Upper lobe of left lung (tissue), 6 donors: Measurements from ENCODE around the gene TNFRSF18. TPM values are rescaled to one million over a fixed set of nuclear protein-coding genes. Genes with fewer than 3 reads are reported as not detected.

Experiments
- ATAC-seq, 2 donors: fragments of 200-7000 bp; cut with Tn5 transposase; one replicate each; pipeline ENCODE4 v1.9.1; 2022; ENCODE audit warnings: mild to moderate bottlenecking in 2 of 2, moderate library complexity in 2 of 2; ENCODE audit not compliant: low FRiP score in 2 of 2
- DNase-seq, 2 donors: peaks; one replicate each; pipeline ENCODE4 v3.0.0-alpha.2; 2019 to 2020
- H3K27ac ChIP-seq, 4 donors: fragments of 200-600 bp; sonication (generic); one replicate each; pipeline ENCODE4 v1.5.1; 2016 to 2019
- H3K27me3 ChIP-seq, 4 donors: fragments of 200-600 bp; sonication (generic); one replicate each; pipeline ENCODE4 v1.5.1; 2017 to 2019
- H3K36me3 ChIP-seq, 4 donors: fragments of 200-600 bp; sonication (generic); one replicate each; pipeline ENCODE4 v1.5.1; 2016 to 2019
- H3K4me1 ChIP-seq, 4 donors: fragments of 200-600 bp; sonication (generic); one replicate each; pipeline ENCODE4 v1.5.1; 2018 to 2019
- H3K4me3 ChIP-seq, 4 donors: fragments of 200-600 bp; sonication (generic); one replicate each; pipeline ENCODE4 v1.5.1; 2017 to 2019; ENCODE audit warnings: mild to moderate bottlenecking in 2 of 4, moderate library complexity in 1 of 4
- H3K9me3 ChIP-seq, 4 donors: fragments of 200-600 bp; sonication (generic); one replicate each; pipeline ENCODE4 v1.5.1; 2018 to 2019
- CTCF ChIP-seq, 6 experiments: fragments of 450-650 bp in 4 of 6; fragments of 200-600 bp in 2 of 6; sonication (generic) in 2 of 6; IDR thresholded peaks; one replicate each; pipeline ENCODE4 v1.5.1; 2016 to 2019; ENCODE audit warnings: antibody characterized with exemption in 6 of 6
- EP300 ChIP-seq, 4 donors: sonication (generic); formaldehyde crosslinking; IDR thresholded peaks; one replicate each; pipeline ENCODE4 v1.5.1; 2017; ENCODE audit warnings: antibody characterized with exemption in 4 of 4, control low read depth in 2 of 4
- POLR2A ChIP-seq, 4 donors: fragments of 450-650 bp; IDR thresholded peaks; one replicate each; pipeline ENCODE4 v1.5.1; 2016 to 2017; ENCODE audit warnings: antibody characterized with exemption in 4 of 4, mild to moderate bottlenecking in 2 of 4
- POLR2AphosphoS5 ChIP-seq, 2 donors: sonication (generic); formaldehyde crosslinking; IDR thresholded peaks; one replicate each; pipeline ENCODE4 v1.5.1; 2017; ENCODE audit warnings: antibody characterized with exemption in 2 of 2
- WGBS, 2 donors: methylation state at CpG; one replicate each; pipeline ENCODE4 v1.1.5; 2017 to 2018; 5-methylcytosine and 5-hydroxymethylcytosine counted together
- total RNA-seq, 6 donors: library from RNA; depleted of rRNA in 4 of 6; stranded (reverse); fragments of >200 nt in 4 of 6; gene quantifications; one replicate each; pipeline versions ENCODE4 v1.1.0 to v1.2.1, GENCODE V29; 2016 to 2021
- donor health status: DM: no; HTN: no; CAD: no; lungs with moderate emphysema.
- donor health status: DM: no; HTN: yes; CAD: no; lungs with severe emphysema.

TNFRSF18 gene
- total RNA-seq, 6 donors from 2014 or later: 0.89 to 3.4 (median 2.1) TPM; not detected in 1

DNA sequence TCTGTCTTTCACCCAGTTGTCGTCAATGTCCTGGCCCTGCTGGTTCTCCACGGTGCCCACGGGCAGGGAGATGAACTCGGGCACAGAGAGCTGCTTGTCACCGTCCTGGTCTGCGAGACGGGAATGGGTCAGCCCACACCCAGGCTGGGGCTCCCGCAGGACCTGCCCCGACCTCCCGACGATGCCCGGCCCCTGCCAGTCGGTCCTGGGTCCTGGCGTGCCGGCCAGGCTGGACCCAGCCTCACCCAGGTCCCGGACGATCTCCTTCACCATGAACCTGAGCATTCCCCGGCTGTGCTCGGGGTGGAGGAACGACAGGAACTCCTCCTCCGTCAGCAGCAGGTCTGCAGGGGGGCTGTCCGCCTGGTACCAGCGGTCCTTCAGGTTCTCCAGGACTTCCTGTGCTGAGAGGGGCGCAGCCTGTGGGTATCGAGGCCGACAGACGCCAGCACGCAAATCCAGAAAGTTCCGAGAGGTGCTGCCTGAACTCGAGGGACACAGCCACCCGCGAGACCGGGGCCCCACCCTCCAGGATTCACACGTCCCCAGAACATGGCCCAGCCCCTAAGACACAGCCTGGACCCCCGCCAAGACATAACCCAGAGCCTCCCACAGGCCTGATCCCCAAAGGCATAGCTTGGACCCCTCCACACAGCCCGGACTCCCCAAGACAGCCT is 12.3 kb upstream of the TNFRSF18 start:
- H3K9me3 ChIP-seq: no peaks in the 10 kb centered on the region
- TF ChIP-seq EP300 (IDR thresholded peaks at IDR 0.05) (no peak), CTCF (IDR thresholded peaks at IDR 0.05) (no peak), POLR2A (IDR thresholded peaks at IDR 0.05) (no peak), POLR2AphosphoS5 (IDR thresholded peaks at IDR 0.05) (no peak)
- no peak overlapping the region for H3K27ac ChIP-seq
- peak in 1 of 2 donors; percentile 79 for DNase-seq
- H3K4me3 ChIP-seq: no peak overlapping the region
- H3K27me3 ChIP-seq: no peaks in the 10 kb centered on the region
- ATAC-seq: no peak
- peaks cover 33 to 79% (median 69%) of the 10 kb centered on the region in 4 donors for H3K36me3 ChIP-seq
- WGBS, 2 donors: 96 to 100% methylated on average over 2 to 35 of the region's 36 CpGs
- peaks cover 12 to 20% (median 17%) of the 10 kb centered on the region in 4 donors for H3K4me1 ChIP-seq

DNA sequence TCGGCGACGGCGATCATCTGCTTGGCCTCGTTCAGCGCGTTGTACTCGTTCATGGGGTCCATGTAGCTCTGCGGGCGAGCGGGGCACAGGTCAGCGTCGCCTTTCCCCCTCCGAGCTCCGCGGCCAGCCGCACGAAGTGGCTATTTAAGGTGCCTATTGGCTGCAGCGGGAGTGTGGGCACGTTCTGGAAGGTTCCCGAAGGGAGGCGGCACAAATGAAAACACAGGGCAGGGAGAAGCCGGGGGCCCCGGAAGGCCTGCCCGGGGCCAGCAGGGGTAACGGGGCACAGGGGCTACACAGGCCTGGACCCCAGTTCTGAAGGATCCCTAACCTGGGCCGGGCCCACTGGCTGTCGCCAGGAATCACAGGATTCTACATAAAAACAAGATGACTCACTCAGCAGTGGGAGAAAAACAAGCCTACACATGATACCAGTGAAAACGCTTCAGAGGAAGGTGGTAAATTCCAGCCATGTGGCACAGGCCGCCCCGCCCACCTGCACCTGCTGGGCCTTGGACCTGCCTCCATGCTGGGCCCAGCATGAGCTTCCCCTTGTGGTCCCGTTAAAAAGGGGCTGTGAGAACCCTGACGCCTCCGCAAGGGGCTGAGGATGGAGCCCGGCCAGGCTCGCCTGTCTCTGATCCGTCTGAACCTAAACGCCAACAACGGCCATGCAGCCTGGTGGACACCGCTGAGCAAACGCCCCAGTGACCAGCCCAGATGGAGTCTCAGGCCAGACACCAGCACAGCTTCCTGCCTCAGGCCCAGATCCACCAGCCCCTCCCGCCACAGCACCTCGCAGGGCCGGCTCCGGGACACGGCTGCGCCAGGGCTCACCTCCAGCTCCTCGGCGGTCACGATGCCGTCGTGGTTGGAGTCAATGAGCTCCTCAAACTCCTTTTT is 11.5 kb upstream of the TNFRSF18 start:
- ATAC-seq (no peak), DNase-seq (peak in 1 of 2 donors; percentile 84)
- 93 to 95% methylated on average over 37 to 52 of the region's 52 CpGs for WGBS, 2 donors
- Histone ChIP-seq H3K36me3 (peaks cover 29 to 71% (median 61%) of the 10 kb centered on the region in 4 donors), H3K9me3 (no peaks in the 10 kb centered on the region), H3K4me1 (peaks cover 20 to 28% (median 25%) of the 10 kb centered on the region in 4 donors), H3K27me3 (no peaks in the 10 kb centered on the region), H3K27ac (no peak overlapping the region), H3K4me3 (no peak overlapping the region)
- TF ChIP-seq CTCF (IDR thresholded peaks at IDR 0.05) (no peak), POLR2AphosphoS5 (IDR thresholded peaks at IDR 0.05) (no peak), EP300 (IDR thresholded peaks at IDR 0.05) (no peak), POLR2A (IDR thresholded peaks at IDR 0.05) (no peak)

DNA sequence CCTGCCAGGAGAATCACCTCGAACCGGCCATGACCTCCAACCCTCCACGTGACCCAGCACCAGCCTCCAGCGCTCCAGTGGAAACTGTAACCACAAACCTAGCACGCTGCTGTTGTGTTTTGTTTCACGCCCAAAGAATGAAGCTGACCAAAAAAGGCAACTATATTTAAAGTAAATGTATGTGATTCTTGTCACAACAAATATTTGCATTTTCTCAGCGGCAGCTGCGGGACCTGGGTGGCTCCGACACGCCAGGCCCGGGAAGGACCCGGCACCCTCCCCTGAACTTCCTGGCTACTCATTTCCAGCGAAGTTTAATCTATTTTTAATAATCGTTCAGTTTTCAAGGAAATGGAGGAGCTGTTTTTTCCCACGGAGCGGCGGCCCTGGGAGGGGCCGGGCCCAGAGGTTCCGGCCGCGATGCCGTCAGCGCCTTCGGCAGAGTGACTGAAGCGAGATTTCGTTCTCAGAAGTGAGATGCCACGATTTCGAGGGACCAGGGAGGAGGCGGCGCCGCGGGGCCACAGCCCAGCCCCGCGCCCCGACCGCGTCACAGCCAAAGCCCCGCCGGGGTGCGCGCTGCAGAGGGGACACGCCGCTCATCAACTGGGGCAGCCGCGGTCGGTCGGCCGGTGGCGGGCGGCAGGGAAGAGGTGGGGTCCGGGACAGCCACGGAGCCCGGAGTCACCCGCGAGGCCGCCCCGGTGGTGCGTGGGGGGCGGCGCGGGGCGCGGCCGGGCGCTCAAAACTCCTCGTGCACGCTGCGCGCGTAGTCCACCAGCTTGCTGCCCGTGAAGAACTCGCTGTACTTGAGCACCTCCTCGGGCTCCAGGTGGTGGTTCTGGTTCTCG is 10.6 kb upstream of the TNFRSF18 start:
- DNase-seq (peak in 1 of 2 donors; percentile 85), ATAC-seq (no peak)
- Histone ChIP-seq H3K36me3 (peaks cover 20 to 62% (median 52%) of the 10 kb centered on the region in 4 donors), H3K27ac (no peak overlapping the region), H3K4me1 (peaks cover 20 to 35% (median 30%) of the 10 kb centered on the region in 4 donors), H3K27me3 (no peaks in the 10 kb centered on the region), H3K9me3 (no peaks in the 10 kb centered on the region), H3K4me3 (no peak overlapping the region)
- WGBS, 2 donors: 92 to 93% methylated on average over 57 to 67 of the region's 74 CpGs
- no peak for TF ChIP-seq POLR2A (IDR thresholded peaks at IDR 0.05)

DNA sequence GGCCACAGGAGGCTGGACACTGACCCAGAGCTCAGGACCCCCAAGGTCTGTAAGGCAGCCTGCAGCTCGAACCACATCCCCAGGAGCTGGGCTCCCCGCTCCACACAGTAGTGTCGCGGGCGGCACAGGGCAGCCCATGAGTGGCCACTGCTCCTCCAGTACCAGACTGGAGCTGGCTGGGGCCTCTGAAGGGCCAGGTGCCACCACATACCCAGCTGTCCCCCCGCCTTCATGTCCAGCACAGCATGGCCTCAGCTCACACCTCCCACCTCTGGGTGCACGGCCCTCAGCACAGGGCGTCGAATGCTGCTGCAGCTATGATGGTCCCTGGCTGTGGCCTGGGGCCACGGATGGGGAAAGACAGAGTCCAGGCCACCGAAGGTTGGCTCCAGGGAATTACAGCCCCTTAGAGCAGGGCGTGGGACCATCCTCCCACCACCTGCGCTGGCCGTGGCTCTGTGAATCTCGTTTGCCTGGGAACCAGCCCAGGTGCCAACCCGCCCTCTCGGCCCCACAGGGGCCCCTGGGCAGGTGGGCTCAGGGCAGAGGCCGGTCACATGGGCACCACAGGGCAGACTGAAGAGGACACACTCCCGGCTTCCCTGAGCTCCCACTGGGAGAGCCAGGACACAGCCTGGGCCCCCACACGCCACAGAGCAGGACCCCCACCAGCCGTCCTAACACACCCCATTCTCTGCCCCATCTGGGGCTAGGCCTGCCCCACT is 9.7 kb upstream of the TNFRSF18 start:
- Histone ChIP-seq H3K27me3 (no peaks in the 10 kb centered on the region), H3K4me1 (peaks cover 20 to 44% (median 35%) of the 10 kb centered on the region in 4 donors), H3K36me3 (peaks cover 16 to 53% (median 43%) of the 10 kb centered on the region in 4 donors), H3K4me3 (no peak overlapping the region), H3K9me3 (no peaks in the 10 kb centered on the region), H3K27ac (peak overlapping the region in 1 of 4 donors; percentile 7)
- DNase-seq: peak in 1 of 2 donors; percentile 74
- no peak for ATAC-seq
- WGBS, 2 donors: 91 to 95% methylated on average over 13 to 21 of the region's 21 CpGs
- no peak for TF ChIP-seq POLR2A (IDR thresholded peaks at IDR 0.05)
- TF ChIP-seq CTCF (IDR thresholded peaks at IDR 0.05): no peak
- TF ChIP-seq POLR2AphosphoS5 (IDR thresholded peaks at IDR 0.05): no peak
- TF ChIP-seq EP300 (IDR thresholded peaks at IDR 0.05): no peak
